Thoracic aorta (tissue), 2 donors: ENCODE results near the gene PREX1. TPM values are rescaled to one million over a fixed set of nuclear protein-coding genes. Genes with fewer than 3 reads are reported as not detected.

Experiments
- ATAC-seq: fragments of 150-250 bp; one replicate; pipeline ENCODE4 v1.8.0; 2017; ENCODE audit warnings: low read depth; ENCODE audit not compliant: insufficient number of reproducible peaks, low FRiP score
- DNase-seq: peaks from one replicate; pipeline ENCODE4 v3.0.0-alpha.2; 2020; ENCODE audit warnings: low spot score
- H3K27ac ChIP-seq, 2 donors: fragments of 200-600 bp; sonication (generic); 1 replicate in 1 of 2; 2 replicates in 1 of 2; pipeline ENCODE4 v1.5.1; 2016; ENCODE audit warnings: mild to moderate bottlenecking in 2 of 2, moderate library complexity in 2 of 2
- H3K27me3 ChIP-seq: fragments of 200-600 bp; sonication (generic); replicated peaks from 2 replicates; pipeline ENCODE4 v1.6.0; 2016; ENCODE audit warnings: mild to moderate bottlenecking; ENCODE audit not compliant: insufficient read depth
- H3K36me3 ChIP-seq: fragments of 200-600 bp; sonication (generic); one replicate; pipeline ENCODE4 v1.5.1; 2016
- H3K4me1 ChIP-seq, 2 donors: fragments of 200-600 bp; sonication (generic); 1 replicate in 1 of 2; 2 replicates in 1 of 2; pipeline versions ENCODE4 v1.5.1 to v1.6.0; 2016; ENCODE audit warnings: low read depth in 2 of 2, mild to moderate bottlenecking in 1 of 2; ENCODE audit not compliant: control insufficient read depth in 1 of 2
- H3K4me3 ChIP-seq: fragments of 200-600 bp; sonication (generic); 2 replicates; pipeline ENCODE4 v1.5.1; 2016; ENCODE audit warnings: mild to moderate bottlenecking
- H3K9me3 ChIP-seq: fragments of 200-600 bp; sonication (generic); 2 replicates; pipeline ENCODE4 v1.5.1; 2016
- CTCF ChIP-seq: fragments of 200-600 bp; sonication (generic); IDR thresholded peaks from one replicate; pipeline ENCODE4 v1.5.1; 2019; ENCODE audit warnings: antibody characterized with exemption
- total RNA-seq, 2 donors: library from RNA; depleted of rRNA; stranded (reverse); fragments of >200 nt; gene quantifications; one replicate each; pipeline versions ENCODE4 v1.1.0 to v1.2.3, GENCODE V29; 2016

The PREX1 gene
- total RNA-seq, 2 donors from 2014 or later = 94.6 to 101 TPM

GRCh38 chr20:48631114-48632016 lies 196.4 kb downstream of the PREX1 start:
- no peak for TF ChIP-seq CTCF
- ATAC-seq (no peak), DNase-seq (no peak)
- no peak overlapping the region for H3K4me3 ChIP-seq
- no peaks in the 10 kb centered on the region for H3K4me1 ChIP-seq
- peaks cover 65% of the 10 kb centered on the region for H3K36me3 ChIP-seq
- H3K9me3 ChIP-seq = no peaks in the 10 kb centered on the region
- H3K27me3 ChIP-seq = no peaks in the 10 kb centered on the region
- H3K27ac ChIP-seq = no peak overlapping the region

- Histone ChIP-seq H3K4me3 (no peak overlapping the region), H3K4me1 (no peaks in the 10 kb centered on the region), H3K27me3 (no peaks in the 10 kb centered on the region), H3K9me3 (no peaks in the 10 kb centered on the region), H3K27ac (no peak overlapping the region), H3K36me3 (peaks cover 73% of the 10 kb centered on the region)
- ATAC-seq = no peak
- no peak for TF ChIP-seq CTCF
- DNase-seq = no peak
Observed at GRCh38 chr20:48630342-48631075, 197.3 kb downstream of the PREX1 start.

GRCh38 chr20:48629960-48630315 lies 197.9 kb downstream of the PREX1 start:
- Histone ChIP-seq H3K36me3 (peaks cover 79% of the 10 kb centered on the region), H3K4me3 (no peak overlapping the region), H3K27me3 (no peaks in the 10 kb centered on the region), H3K27ac (no peak overlapping the region), H3K9me3 (no peaks in the 10 kb centered on the region), H3K4me1 (no peaks in the 10 kb centered on the region)
- TF ChIP-seq CTCF = no peak
- ATAC-seq (no peak), DNase-seq (no peak)

GRCh38 chr20:48629069-48629959 lies 198.5 kb downstream of the PREX1 start:
- TF ChIP-seq CTCF = no peak
- Histone ChIP-seq H3K27ac (no peak overlapping the region), H3K4me3 (no peak overlapping the region), H3K36me3 (peaks cover 75% of the 10 kb centered on the region), H3K9me3 (no peaks in the 10 kb centered on the region), H3K4me1 (no peaks in the 10 kb centered on the region), H3K27me3 (no peaks in the 10 kb centered on the region)
- ATAC-seq (no peak), DNase-seq (no peak)

- H3K36me3 ChIP-seq = peaks cover 69% of the 10 kb centered on the region
- no peak overlapping the region for H3K4me3 ChIP-seq
- DNase-seq (no peak), ATAC-seq (no peak)
- H3K27me3 ChIP-seq = no peaks in the 10 kb centered on the region
- H3K4me1 ChIP-seq = no peaks in the 10 kb centered on the region
- no peaks in the 10 kb centered on the region for H3K9me3 ChIP-seq
- H3K27ac ChIP-seq = no peak overlapping the region
- TF ChIP-seq CTCF = no peak
Observed at GRCh38 chr20:48627737-48628128, 200.1 kb downstream of the PREX1 start.
